ENCODE results near the gene KCNIP2. TPM values are rescaled to one million over a fixed set of nuclear protein-coding genes. Genes with fewer than 3 reads are reported as not detected.

The KCNIP2 gene
- polyA plus RNA-seq, 1 of the 3 experiments (the other 2 are of a cell fraction) = 1.0 TPM

GRCh38 chr10:101807158-101807557 lies 36.4 kb downstream of the KCNIP2 start (continued):
- TF ChIP-seq, protein P1, sequence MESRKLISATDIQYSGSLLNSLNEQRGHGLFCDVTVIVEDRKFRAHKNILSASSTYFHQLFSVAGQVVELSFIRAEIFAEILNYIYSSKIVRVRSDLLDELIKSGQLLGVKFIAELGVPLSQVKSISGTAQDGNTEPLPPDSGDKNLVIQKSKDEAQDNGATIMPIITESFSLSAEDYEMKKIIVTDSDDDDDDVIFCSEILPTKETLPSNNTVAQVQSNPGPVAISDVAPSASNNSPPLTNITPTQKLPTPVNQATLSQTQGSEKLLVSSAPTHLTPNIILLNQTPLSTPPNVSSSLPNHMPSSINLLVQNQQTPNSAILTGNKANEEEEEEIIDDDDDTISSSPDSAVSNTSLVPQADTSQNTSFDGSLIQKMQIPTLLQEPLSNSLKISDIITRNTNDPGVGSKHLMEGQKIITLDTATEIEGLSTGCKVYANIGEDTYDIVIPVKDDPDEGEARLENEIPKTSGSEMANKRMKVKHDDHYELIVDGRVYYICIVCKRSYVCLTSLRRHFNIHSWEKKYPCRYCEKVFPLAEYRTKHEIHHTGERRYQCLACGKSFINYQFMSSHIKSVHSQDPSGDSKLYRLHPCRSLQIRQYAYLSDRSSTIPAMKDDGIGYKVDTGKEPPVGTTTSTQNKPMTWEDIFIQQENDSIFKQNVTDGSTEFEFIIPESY (IDR thresholded peaks at IDR 0.05; ENCODE audit: borderline replicate concordance, low read depth) = no peak
- TF ChIP-seq, protein P2, sequence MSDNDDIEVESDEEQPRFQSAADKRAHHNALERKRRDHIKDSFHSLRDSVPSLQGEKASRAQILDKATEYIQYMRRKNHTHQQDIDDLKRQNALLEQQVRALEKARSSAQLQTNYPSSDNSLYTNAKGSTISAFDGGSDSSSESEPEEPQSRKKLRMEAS (IDR thresholded peaks at IDR 0.05; ENCODE audit: low read depth) = no peak
- TF ChIP-seq SMC3 (IDR thresholded peaks at IDR 0.05; ENCODE audit: low read depth, low read length) = no peak
- TF ChIP-seq, protein P3, sequence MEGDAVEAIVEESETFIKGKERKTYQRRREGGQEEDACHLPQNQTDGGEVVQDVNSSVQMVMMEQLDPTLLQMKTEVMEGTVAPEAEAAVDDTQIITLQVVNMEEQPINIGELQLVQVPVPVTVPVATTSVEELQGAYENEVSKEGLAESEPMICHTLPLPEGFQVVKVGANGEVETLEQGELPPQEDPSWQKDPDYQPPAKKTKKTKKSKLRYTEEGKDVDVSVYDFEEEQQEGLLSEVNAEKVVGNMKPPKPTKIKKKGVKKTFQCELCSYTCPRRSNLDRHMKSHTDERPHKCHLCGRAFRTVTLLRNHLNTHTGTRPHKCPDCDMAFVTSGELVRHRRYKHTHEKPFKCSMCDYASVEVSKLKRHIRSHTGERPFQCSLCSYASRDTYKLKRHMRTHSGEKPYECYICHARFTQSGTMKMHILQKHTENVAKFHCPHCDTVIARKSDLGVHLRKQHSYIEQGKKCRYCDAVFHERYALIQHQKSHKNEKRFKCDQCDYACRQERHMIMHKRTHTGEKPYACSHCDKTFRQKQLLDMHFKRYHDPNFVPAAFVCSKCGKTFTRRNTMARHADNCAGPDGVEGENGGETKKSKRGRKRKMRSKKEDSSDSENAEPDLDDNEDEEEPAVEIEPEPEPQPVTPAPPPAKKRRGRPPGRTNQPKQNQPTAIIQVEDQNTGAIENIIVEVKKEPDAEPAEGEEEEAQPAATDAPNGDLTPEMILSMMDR (IDR thresholded peaks at IDR 0.05) = no peak
- no peak for TF ChIP-seq POLR2AphosphoS5 (IDR thresholded peaks at IDR 0.05; ENCODE audit: low read depth, low read length)
- no peak for TF ChIP-seq TCF12 (IDR thresholded peaks at IDR 0.05)
- no peak for TF ChIP-seq JUND (IDR thresholded peaks at IDR 0.05)
- no peak for TF ChIP-seq TAF1 (IDR thresholded peaks at IDR 0.05; ENCODE audit: borderline replicate concordance, low read depth, low read length)
- TF ChIP-seq NRF1 (IDR thresholded peaks at IDR 0.05; ENCODE audit: low read depth, low read length) = no peak

DNA sequence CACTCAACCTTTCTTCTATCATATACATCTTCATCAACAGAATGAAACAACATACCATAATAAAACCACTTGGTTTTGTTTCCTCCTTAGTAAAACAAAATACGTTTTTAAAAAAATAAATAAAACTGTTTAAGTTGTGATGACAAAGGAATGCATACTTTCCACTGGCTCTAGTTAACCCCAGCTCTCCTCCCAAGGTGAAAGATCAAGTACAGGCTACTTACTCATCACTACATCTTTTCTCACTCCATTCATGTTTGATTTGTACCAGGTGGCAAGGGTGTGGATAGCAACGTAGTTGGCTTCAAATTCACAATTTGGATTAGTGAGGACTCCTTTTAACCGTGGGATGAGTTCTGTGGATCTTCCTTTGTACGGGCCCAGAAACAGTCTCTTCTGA lies 40.1 kb downstream of the KCNIP2 start:
- CTCF ChIA-PET = interaction anchor here (0.8 to 2.2 kb wide), 2 partner anchors 22 to 207 kb away, joined by 4 read pairs; no protein-coding TSS in a partner anchor
- Histone ChIP-seq H3K36me3 (replicated peaks in 1 of 2; ENCODE audit: control insufficient read depth in 1 of 2, insufficient read depth in 2 of 2, low read length in 1 of 2) (peaks cover 69 to 95% of the 10 kb centered on the region in 2 experiments), H3K4me3 (ENCODE audit: low read depth in 2 of 2, low read length in 1 of 2) (no peak overlapping the region), H3K4me2 (no peak overlapping the region), H3F3A (replicated peaks; ENCODE audit: insufficient read depth) (peaks cover 50% of the 10 kb centered on the region), H3K9ac (no peak overlapping the region), H3K79me2 (ENCODE audit: insufficient read depth) (peaks cover 100% of the 10 kb centered on the region), H3K9me3 (no peaks in the 10 kb centered on the region), H3K4me1 (ENCODE audit: control insufficient read depth in 1 of 2, insufficient read depth in 2 of 2, low read depth in 1 of 2, low read length in 1 of 2) (no peaks in the 10 kb centered on the region), H3K27ac (ENCODE audit: low read depth in 2 of 2, low read length in 1 of 2) (no peak overlapping the region), H2AFZ (ENCODE audit: low read depth) (no peak overlapping the region), H3K9me2 (no peaks in the 10 kb centered on the region), H4K20me1 (ENCODE audit: insufficient read depth) (peaks cover 95% of the 10 kb centered on the region), H3K27me3 (ENCODE audit: insufficient read depth) (no peaks in the 10 kb centered on the region)
- 85% methylated on average over 4 of the region's 4 CpGs for WGBS (ENCODE audit: low lambda C conversion rate)
- POLR2A ChIA-PET = no interaction called here
- no peak for DNase-seq
- no peak for TF ChIP-seq RAD21 (IDR thresholded peaks at IDR 0.05; ENCODE audit: low read length)
- TF ChIP-seq, protein P4, sequence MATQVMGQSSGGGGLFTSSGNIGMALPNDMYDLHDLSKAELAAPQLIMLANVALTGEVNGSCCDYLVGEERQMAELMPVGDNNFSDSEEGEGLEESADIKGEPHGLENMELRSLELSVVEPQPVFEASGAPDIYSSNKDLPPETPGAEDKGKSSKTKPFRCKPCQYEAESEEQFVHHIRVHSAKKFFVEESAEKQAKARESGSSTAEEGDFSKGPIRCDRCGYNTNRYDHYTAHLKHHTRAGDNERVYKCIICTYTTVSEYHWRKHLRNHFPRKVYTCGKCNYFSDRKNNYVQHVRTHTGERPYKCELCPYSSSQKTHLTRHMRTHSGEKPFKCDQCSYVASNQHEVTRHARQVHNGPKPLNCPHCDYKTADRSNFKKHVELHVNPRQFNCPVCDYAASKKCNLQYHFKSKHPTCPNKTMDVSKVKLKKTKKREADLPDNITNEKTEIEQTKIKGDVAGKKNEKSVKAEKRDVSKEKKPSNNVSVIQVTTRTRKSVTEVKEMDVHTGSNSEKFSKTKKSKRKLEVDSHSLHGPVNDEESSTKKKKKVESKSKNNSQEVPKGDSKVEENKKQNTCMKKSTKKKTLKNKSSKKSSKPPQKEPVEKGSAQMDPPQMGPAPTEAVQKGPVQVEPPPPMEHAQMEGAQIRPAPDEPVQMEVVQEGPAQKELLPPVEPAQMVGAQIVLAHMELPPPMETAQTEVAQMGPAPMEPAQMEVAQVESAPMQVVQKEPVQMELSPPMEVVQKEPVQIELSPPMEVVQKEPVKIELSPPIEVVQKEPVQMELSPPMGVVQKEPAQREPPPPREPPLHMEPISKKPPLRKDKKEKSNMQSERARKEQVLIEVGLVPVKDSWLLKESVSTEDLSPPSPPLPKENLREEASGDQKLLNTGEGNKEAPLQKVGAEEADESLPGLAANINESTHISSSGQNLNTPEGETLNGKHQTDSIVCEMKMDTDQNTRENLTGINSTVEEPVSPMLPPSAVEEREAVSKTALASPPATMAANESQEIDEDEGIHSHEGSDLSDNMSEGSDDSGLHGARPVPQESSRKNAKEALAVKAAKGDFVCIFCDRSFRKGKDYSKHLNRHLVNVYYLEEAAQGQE (IDR thresholded peaks at IDR 0.05; ENCODE audit: low read depth, low read length) = no peak
- TF ChIP-seq EZH2phosphoT487 (IDR thresholded peaks at IDR 0.05; ENCODE audit: borderline replicate concordance, low read depth) = no peak
- TF ChIP-seq TAF1 (IDR thresholded peaks at IDR 0.05; ENCODE audit: borderline replicate concordance, low read depth, low read length) = no peak
- TF ChIP-seq CHD2 (IDR thresholded peaks at IDR 0.05; ENCODE audit: low read length, partially characterized antibody) = no peak
- no peak for TF ChIP-seq USF2 (IDR thresholded peaks at IDR 0.05; ENCODE audit: borderline replicate concordance, low read depth, low read length)
- no peak for TF ChIP-seq JUND (IDR thresholded peaks at IDR 0.05)
- no peak for TF ChIP-seq GATA2 (CRISPR knock-in tag; IDR thresholded peaks at IDR 0.05)
- no peak for TF ChIP-seq FOSL2 (IDR thresholded peaks at IDR 0.05; ENCODE audit: borderline replicate concordance, low read depth)
- no peak for TF ChIP-seq FOXJ3 (CRISPR knock-in tag; IDR thresholded peaks at IDR 0.05)
- TF ChIP-seq IRF3 (IDR thresholded peaks at IDR 0.05; ENCODE audit: low read depth, low read length) = no peak
- no peak for TF ChIP-seq EP300 (IDR thresholded peaks at IDR 0.05; ENCODE audit: borderline replicate concordance in 1 of 2, low read depth in 1 of 2, low read length in 1 of 2)
- no peak for TF ChIP-seq SMC3 (IDR thresholded peaks at IDR 0.05; ENCODE audit: low read depth, low read length)
- TF ChIP-seq, protein P2 (IDR thresholded peaks at IDR 0.05; ENCODE audit: low read depth) = no peak
- no peak for TF ChIP-seq YY1 (IDR thresholded peaks at IDR 0.05; ENCODE audit: low read depth)
- no peak for TF ChIP-seq ELF1 (IDR thresholded peaks at IDR 0.05)
- TF ChIP-seq RXRA (IDR thresholded peaks at IDR 0.05; ENCODE audit: borderline replicate concordance, low read depth) = no peak
